ENCODE results near the gene PLCL2.
"Not testable (repeated sequence)": the region's sequence is repeated elsewhere in the genome, so short reads cannot be mapped to it uniquely, and the experiment has no call there.

PLCL2 gene

GRCh38 chr3:17090280-17090983, 205.7 kb downstream of the PLCL2 start:
- Histone ChIP-seq H3K27ac (peak overlapping the region; percentile 79 to 90), H3K4me3 (no peak overlapping the region)
- no peak for DNase-seq (ENCODE audit: low spot score)
- TF ChIP-seq CTCF (IDR thresholded peaks at IDR 0.05) = no peak

GRCh38 chr3:17091910-17092582, 207.3 kb downstream of the PLCL2 start:
- DNase-seq (ENCODE audit: low spot score) = no peak
- Histone ChIP-seq H3K4me3 (no peak overlapping the region), H3K27ac (no peak overlapping the region)
- no peak for TF ChIP-seq CTCF (IDR thresholded peaks at IDR 0.05)

- TF ChIP-seq CTCF (IDR thresholded peaks at IDR 0.05) = no peak
- Histone ChIP-seq H3K27ac (no peak overlapping the region), H3K4me3 (no peak overlapping the region)
- DNase-seq (ENCODE audit: low spot score) = no peak
These were observed 207.8 kb downstream of the PLCL2 start for GRCh38 chr3:17092583-17092933.

- no peak overlapping the region for H3K4me3 ChIP-seq
- no peak for TF ChIP-seq CTCF (IDR thresholded peaks at IDR 0.05)
- no peak for DNase-seq (ENCODE audit: low spot score)
- H3K27ac ChIP-seq = no peak overlapping the region
These were observed 209.8 kb downstream of the PLCL2 start for GRCh38 chr3:17094551-17094950.

- TF ChIP-seq CTCF (IDR thresholded peaks at IDR 0.05) = no peak
- Histone ChIP-seq H3K4me3 (no peak overlapping the region), H3K27ac (no peak overlapping the region)
- no peak for DNase-seq (ENCODE audit: low spot score)
These were observed 218.8 kb downstream of the PLCL2 start for GRCh38 chr3:17103579-17103978.

GRCh38 chr3:17106801-17107200, 222.0 kb downstream of the PLCL2 start:
- H3K27ac ChIP-seq; H3K4me3 ChIP-seq; DNase-seq (ENCODE audit: low spot score): not testable (repeated sequence)

- no peak for DNase-seq (ENCODE audit: low spot score)
- no peak for TF ChIP-seq CTCF (IDR thresholded peaks at IDR 0.05)
- Histone ChIP-seq H3K27ac (no peak overlapping the region), H3K4me3 (no peak overlapping the region)
These were observed 226.1 kb downstream of the PLCL2 start for GRCh38 chr3:17110660-17111396.
